ENCODE results near the gene RAB34.

The RAB34 gene

DNA sequence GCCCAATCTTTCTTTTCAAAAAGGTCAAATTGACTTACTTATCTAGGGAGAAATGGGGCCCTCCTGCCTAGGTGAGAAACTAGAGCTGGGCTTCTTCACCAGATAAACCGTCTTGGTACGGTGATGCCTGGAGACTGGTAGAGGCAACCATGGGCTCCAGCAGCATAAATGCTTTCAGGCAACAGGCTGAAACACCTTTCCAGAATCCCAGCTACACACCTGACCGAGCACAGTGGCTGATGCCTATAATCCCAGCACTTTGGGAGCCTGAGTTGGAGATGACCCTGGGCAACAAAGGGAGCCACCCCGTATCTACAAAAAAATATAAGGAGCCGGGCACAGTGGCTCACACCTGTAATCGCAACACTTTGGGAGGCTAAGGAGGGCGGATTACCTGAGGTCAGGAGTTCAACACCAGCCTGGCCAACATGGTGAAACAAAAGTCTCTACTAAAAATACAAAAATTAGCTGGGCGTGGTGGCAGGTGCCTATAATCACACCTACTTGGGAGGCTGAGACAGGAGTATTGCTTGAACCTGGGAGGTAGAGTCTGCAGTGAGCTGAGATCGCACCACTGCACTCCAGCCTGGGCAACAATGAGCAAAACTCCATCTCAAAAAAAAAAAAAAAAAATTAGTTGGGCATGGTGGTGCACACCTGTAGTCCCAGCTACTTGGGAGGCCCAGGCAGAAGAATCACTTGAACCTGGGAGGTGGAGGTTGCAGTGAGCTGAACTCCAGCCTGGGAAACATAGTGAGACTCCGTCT is 34.1 kb upstream of the RAB34 start:
- TF ChIP-seq POLR2AphosphoS5 (IDR thresholded peaks at IDR 0.05; ENCODE audit: low read depth, low read length) (peak; percentile 30), TAF1 (IDR thresholded peaks at IDR 0.05; ENCODE audit: borderline replicate concordance, low read depth, low read length) (no peak), POLR2A (IDR thresholded peaks at IDR 0.05; ENCODE audit: low read depth, low read length) (no peak; the same call in 1 of the 2 replicates)
- FAIRE-seq = no peak
- no peak for DNase-seq (ENCODE audit: insufficient read length)

DNA sequence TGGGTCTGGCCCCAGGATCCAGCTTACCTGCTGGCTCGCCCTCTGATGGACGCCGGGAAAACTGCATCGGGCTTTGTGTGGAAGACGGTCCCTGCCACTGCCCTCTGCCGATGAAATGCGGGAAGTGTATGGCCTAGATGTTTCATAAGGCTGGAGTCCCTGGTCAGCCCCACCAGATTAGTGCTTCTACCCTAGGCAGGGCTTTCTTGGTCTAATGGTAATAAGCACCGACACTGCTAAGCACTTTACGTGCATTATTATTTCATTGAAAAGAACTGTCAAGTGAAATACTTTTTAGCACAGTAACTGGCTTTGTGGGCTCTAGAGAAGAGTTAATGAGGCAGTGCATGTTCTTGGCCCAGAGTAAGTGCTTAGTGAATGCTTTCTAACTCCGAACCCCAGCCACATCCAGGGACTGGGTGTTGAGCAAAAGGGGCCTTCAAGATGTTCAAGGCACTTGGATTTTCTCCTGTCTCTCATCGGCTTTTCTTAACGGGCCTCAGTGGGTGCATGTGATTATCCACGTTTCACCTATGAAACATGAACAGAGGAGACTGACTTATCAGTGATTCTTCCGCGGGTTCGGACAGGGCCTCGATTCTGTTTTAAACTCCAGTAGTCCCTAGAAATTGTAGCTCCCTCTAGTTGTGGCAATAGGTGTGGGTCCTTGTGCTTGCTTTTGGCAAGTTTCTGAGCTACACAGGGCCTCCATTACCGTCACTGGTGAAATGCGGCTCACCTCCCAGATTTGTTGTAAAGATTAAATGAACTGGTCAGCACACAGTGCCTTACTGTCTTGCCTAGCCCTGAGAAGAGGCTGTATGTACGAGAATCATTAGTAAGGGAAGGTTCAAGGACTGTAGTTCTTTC is 32.7 kb upstream of the RAB34 start:
- FAIRE-seq = peak; percentile 82

DNA sequence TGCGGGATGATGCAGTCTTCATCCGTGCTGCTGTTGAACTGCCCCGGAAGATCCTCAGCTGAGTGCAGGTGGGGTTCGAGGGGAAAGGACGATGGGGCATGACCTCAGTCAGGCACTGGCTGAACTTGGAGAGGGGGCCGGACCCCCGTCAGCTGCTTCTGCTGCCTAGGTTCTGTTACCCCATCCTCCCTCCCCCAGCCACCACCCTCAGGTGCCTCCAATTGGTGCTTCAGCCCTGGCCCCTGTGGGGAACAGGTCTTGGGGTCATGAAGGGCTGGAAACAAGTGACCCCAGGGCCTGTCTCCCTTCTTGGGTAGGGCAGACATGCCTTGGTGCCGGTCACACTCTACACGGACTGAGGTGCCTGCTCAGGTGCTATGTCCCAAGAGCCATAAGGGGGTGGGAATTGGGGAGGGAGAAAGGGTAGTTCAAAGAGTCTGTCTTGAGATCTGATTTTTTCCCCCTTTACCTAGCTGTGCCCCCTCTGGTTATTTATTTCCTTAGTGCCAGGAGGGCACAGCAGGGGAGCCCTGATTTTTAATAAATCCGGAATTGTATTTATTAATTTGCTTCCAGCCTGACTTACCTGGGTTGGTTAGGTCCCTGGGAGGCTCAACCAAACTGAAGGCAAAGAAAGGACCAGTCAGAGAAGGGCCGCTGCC is 32.0 kb upstream of the RAB34 start:
- FAIRE-seq (no peak), DNase-seq (ENCODE audit: insufficient read length) (no peak)
- TF ChIP-seq POLR2A (IDR thresholded peaks at IDR 0.05; ENCODE audit: low read depth, low read length) = no peak
- no peak; the same call in 1 of the 2 replicates for TF ChIP-seq POLR2AphosphoS5 (IDR thresholded peaks at IDR 0.05; ENCODE audit: low read depth, low read length)
- no peak for TF ChIP-seq TAF1 (IDR thresholded peaks at IDR 0.05; ENCODE audit: borderline replicate concordance, low read depth, low read length)

More for the DNA sequence above, 32.7 kb upstream of the RAB34 start:
- TF ChIP-seq POLR2A (IDR thresholded peaks at IDR 0.05; ENCODE audit: low read depth, low read length) (peak; percentile 42; the same call in 1 of the 2 replicates), POLR2AphosphoS5 (IDR thresholded peaks at IDR 0.05; ENCODE audit: low read depth, low read length) (peak; percentile 67; the same call in 1 of the 2 replicates), TAF1 (IDR thresholded peaks at IDR 0.05; ENCODE audit: borderline replicate concordance, low read depth, low read length) (no peak)
- peak; percentile 62 for DNase-seq (ENCODE audit: insufficient read length)

DNA sequence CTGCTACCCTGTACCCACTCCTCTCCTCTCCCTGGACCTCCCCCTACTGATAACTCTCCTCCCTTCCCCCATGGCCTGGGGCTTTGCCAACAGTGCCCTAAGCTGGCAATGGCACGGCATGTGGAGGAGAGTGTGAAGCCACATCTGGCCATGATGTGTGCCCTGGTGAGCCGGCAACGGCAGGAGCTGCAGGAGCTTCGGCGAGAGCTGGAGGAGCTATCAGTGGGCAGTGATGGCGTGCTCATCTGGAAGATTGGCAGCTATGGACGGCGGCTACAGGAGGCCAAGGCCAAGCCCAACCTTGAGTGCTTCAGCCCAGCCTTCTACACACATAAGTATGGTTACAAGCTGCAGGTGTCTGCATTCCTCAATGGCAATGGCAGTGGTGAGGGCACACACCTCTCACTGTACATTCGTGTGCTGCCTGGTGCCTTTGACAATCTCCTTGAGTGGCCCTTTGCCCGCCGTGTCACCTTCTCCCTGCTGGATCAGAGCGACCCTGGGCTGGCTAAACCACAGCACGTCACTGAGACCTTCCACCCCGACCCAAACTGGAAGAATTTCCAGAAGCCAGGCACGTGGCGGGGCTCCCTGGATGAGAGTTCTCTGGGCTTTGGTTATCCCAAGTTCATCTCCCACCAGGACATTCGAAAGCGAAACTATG is 31.3 kb upstream of the RAB34 start:
- FAIRE-seq (no peak), DNase-seq (ENCODE audit: insufficient read length) (no peak)
- TF ChIP-seq TAF1 (IDR thresholded peaks at IDR 0.05; ENCODE audit: borderline replicate concordance, low read depth, low read length) (no peak), POLR2A (IDR thresholded peaks at IDR 0.05; ENCODE audit: low read depth, low read length) (peak; percentile 28)

DNA sequence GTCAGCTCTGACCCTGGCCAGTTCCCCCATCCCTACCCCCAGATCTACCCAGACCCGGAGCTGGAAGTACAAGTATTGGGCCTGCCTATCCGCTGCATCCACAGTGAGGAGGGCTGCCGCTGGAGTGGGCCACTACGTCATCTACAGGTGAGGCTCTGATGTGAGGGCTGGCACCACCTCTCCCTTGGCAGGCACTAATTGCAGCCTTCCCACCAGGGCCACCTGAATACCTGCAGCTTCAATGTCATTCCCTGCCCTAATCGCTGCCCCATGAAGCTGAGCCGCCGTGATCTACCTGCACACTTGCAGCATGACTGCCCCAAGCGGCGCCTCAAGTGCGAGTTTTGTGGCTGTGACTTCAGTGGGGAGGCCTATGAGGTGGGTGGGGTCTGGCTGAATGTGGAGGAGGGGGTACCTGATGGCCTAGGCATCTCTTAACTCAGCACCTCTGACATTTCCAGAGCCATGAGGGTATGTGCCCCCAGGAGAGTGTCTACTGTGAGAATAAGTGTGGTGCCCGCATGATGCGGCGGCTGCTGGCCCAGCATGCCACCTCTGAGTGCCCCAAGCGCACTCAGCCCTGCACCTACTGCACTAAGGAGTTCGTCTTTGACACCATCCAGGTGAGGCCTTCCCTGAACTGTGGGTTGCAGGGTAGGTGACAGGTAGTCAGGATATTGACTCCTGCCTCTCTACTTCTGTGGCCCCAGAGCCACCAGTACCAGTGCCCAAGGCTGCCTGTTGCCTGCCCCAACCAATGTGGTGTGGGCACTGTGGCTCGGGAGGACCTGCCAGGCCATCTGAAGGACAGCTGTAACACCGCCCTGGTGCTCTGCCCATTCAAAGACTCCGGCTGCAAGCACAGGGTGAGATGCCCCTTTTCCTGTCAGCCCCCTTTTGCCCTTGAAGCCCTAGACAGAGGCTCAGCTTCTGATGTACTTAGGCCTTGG is 30.4 kb upstream of the RAB34 start:
- no peak for FAIRE-seq
- TF ChIP-seq POLR2A (IDR thresholded peaks at IDR 0.05; ENCODE audit: low read depth, low read length) = no peak
- TF ChIP-seq POLR2AphosphoS5 (IDR thresholded peaks at IDR 0.05; ENCODE audit: low read depth, low read length) = no peak
- no peak for DNase-seq (ENCODE audit: insufficient read length)

DNA sequence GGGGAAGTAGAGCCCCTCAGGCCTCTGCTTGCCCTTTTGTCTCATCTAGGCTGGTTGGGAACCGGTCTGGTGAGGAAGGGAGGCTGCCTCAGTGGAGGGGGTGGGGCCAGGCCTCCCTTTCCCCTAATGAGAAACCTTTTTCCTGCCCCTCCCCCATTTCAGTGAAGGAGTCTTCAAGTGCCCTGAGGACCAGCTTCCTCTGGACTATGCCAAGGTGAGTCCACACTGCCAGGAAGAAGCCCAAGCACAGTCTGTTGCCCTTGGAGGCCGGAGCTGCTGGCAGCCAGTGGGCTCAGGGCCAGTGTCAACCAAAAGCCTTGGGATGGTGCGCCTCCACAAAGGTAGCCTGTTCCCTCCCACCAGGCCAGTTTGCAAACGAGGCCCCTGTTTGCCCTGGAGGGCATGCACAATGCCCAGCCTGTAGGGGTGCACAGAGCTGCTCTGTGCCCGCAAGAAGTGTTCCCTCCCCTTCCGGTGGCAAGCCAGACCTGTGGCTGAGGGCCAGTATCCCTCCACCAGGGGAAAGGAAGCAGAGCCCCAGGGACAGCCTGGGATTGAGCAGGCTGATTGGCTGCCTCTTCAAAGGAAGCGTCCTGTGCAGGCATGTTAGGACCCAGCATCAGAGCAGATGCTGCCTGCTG is 29.5 kb upstream of the RAB34 start:
- DNase-seq (ENCODE audit: insufficient read length) = no peak
- FAIRE-seq = no peak
- TF ChIP-seq TAF1 (IDR thresholded peaks at IDR 0.05; ENCODE audit: borderline replicate concordance, low read depth, low read length) (no peak), POLR2A (IDR thresholded peaks at IDR 0.05; ENCODE audit: low read depth, low read length) (no peak), POLR2AphosphoS5 (IDR thresholded peaks at IDR 0.05; ENCODE audit: low read depth, low read length) (no peak)

DNA sequence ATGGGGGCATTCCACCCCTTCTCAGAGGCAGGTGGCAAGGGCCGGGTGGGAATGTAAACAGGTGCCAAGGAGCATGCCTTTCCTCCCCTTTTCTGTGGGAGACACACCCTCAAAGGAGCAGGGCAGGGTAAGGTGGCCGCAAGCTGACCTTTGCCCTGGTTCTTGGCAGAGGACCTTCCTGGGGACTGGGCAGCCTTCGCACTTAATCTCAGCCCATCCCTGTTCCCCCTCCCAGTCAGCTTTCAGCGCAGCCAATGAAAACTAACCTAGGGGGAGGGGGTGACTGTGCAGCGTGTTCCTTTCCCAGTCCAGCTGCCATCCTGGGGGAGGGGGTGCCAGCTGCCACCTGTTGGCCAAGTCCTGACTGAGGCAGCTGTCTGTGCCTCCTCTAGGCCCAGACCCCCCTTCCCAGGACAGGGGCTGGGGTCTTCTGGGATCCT is 29.0 kb upstream of the RAB34 start:
- DNase-seq (ENCODE audit: insufficient read length) = no peak

GRCh38 chr17:28745786-28746411 is 28.2 kb upstream of the RAB34 start:
- TF ChIP-seq TAF1 (IDR thresholded peaks at IDR 0.05; ENCODE audit: borderline replicate concordance, low read depth, low read length) = no peak
- peak; percentile 31; the same call in 1 of the 2 replicates for TF ChIP-seq POLR2AphosphoS5 (IDR thresholded peaks at IDR 0.05; ENCODE audit: low read depth, low read length)
- 0 out of 2 replicates have a peak, but pooled peaks have one; percentile 17 for TF ChIP-seq POLR2A (IDR thresholded peaks at IDR 0.05; ENCODE audit: low read depth, low read length)
- DNase-seq (ENCODE audit: insufficient read length) (no peak), FAIRE-seq (no peak)

More for the DNA sequence above, 29.0 kb upstream of the RAB34 start:
- FAIRE-seq = no peak
- TF ChIP-seq POLR2A (IDR thresholded peaks at IDR 0.05; ENCODE audit: low read depth, low read length) = no peak; the same call in 1 of the 2 replicates
- no peak; the same call in 1 of the 2 replicates for TF ChIP-seq POLR2AphosphoS5 (IDR thresholded peaks at IDR 0.05; ENCODE audit: low read depth, low read length)
- TF ChIP-seq TAF1 (IDR thresholded peaks at IDR 0.05; ENCODE audit: borderline replicate concordance, low read depth, low read length) = no peak
